CD4-positive, alpha-beta T cell treated with Interferon alpha-2 for 1 hour (primary cell): ENCODE measurements around the gene ITPRIPL1.

ENCODE experiments used
- DNase-seq, 2 donors: peaks; one replicate each; pipeline ENCODE4 v3.0.0-alpha.2; 2020 to 2022

ITPRIPL1 gene

DNA sequence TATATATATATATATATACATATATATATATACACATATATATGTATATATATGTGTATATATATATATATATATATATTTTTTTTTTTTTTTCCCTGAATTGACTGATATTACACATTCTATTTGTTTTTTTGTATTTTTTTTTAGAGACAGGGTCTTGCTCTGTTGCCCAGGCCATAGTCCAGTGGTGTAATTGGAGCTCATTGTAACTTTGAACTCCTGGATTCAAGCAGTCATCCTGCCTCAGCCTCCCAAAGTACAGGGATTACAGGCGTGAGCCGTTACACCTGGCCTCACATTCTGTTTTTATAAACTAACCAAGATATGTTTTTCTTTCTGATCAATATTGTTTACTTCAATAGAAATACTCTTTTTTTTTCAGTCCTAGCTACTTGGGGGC lies 36.6 kb downstream of the ITPRIPL1 start:
- DNase-seq, result no peak

DNA sequence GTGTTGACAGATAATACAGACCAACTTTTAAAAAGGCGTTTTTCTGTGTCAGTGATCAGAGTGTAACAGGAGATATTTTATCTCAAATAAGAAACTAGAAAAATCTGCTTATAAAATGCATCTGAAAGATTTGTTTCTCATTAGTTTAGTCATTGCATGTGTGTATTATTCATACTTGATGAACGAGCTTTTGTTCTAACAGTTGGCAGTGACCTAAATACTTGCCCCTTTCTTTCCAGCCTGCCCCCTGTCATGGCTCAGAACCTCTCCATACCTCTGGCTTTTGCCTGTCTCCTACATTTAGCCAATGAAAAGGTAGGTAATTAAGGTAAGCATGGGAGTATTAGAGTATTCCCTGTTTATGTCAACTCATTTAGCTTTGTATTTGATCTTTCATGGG lies 44.1 kb downstream of the ITPRIPL1 start:
- no peak for DNase-seq

DNA sequence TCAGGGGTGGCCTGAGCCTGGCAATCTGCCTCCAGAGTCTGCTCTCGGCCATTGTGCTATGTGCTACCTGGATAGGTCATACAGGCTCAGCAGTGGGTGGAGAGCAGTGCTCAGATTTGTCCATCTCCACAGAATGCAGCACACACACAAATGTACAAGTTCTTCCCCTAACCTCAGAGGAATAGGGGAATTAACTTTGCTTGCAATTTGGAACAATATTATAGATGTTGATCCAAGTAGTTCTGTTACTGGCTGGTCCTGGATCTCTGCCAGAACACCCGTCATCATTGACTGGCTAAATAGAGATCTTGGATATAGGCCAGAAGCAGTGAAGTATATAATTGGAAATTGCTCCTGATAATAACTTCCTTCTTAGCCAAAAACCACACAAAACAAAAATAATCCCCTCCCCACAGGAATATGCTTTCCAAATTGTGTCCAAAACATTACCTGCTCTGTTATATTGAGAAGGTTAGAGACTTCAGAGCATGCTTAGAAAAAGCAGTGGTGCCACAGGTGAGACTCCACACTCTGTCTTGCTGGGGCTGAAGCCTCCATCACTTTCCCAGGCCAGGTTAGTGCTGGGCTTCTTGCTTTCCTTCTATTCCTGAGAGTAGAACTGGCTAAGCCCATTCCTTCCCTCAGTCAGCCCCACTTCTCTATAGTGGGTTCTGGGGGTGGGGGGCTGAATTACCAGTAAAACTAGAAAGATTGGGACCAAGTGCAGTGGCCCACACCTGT lies 49.3 kb downstream of the ITPRIPL1 start:
- DNase-seq, result no peak
